Measurements from ENCODE around the gene ACVR2A. TPM values are rescaled to one million over a fixed set of nuclear protein-coding genes. Genes with fewer than 3 reads are reported as not detected.

ACVR2A gene
- total RNA-seq, 6 experiments from 2014 or later = 4.1 to 6.2 (median 5.0) TPM

DNA sequence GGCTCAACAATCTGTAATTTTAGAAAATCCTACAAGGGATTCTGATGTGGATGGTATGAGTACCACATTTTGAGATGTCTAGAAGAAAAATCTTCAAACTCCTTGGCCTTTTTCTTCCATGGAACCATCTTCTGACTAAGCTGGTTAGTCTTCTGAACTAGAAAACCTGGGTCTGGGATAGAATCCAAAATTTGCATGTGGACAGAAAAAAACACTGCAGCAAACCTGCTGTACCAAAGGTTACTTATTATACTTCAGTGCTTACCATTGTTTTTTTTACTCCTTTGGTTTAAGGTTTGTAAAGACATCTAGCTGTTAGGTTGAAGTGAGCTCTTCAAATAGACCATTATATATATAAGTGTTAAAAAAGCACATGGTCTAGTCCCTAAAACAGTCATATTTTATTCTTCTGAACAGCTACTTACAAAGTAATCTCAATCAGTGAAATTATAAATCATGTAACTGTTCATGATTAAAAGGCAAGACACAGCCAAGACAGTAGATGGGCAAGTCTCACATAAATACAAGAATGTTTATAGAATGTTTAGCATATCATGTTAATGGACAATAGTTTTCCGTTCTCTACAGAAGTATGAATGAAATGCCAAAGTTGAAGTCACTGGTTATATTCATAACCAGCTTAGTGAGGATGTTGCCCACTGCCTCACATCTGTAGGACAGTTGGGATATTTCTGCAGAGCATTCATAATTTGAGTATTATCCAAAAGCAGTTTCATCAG, 90.2 kb downstream of the ACVR2A start:
- H3K27me3 Mint-ChIP-seq (ENCODE audit: insufficient read depth) = no peaks in the 10 kb centered on the region
- TF ChIP-seq, protein P1, sequence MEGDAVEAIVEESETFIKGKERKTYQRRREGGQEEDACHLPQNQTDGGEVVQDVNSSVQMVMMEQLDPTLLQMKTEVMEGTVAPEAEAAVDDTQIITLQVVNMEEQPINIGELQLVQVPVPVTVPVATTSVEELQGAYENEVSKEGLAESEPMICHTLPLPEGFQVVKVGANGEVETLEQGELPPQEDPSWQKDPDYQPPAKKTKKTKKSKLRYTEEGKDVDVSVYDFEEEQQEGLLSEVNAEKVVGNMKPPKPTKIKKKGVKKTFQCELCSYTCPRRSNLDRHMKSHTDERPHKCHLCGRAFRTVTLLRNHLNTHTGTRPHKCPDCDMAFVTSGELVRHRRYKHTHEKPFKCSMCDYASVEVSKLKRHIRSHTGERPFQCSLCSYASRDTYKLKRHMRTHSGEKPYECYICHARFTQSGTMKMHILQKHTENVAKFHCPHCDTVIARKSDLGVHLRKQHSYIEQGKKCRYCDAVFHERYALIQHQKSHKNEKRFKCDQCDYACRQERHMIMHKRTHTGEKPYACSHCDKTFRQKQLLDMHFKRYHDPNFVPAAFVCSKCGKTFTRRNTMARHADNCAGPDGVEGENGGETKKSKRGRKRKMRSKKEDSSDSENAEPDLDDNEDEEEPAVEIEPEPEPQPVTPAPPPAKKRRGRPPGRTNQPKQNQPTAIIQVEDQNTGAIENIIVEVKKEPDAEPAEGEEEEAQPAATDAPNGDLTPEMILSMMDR (IDR thresholded peaks at IDR 0.05) = no peak
- H3K9me3 Mint-ChIP-seq = no peaks in the 10 kb centered on the region
- no peak overlapping the region for H3K27ac Mint-ChIP-seq
- H3K4me1 Mint-ChIP-seq (ENCODE audit: low read depth) = no peaks in the 10 kb centered on the region
- no peak for DNase-seq
- no peak overlapping the region for H3K4me3 Mint-ChIP-seq
- no peaks in the 10 kb centered on the region for H3K36me3 Mint-ChIP-seq (ENCODE audit: low read depth)

DNA sequence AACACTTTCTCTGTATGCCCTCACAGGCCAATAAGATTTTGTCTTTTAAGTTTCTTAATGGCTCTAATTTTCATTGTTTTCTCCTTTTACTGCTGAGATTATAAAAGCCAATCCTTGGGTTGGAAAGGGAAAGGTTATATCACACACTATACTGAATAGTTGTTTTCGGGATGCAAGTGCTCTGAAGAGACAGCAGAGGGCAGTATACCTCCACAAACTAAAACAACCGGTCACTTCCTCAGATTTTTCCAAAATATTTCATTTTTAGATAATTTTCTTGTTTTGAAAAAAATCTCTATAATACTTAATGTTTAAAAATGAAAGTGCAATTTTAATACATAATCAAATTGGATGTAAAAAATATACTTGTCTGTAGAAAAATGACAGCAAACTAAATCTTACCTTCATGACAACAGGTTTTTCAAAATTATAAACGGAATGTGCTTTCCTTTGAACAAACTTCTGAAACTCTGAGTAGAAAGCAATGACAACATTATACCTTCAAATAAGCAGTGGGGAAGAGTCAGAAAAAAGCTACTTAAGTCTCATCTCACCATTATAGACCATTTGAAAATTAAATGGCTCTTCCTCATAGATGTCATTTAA, 93.0 kb downstream of the ACVR2A start:
- H3K4me3 Mint-ChIP-seq = no peak overlapping the region
- peak; percentile 10 for DNase-seq
- H3K27me3 Mint-ChIP-seq (ENCODE audit: insufficient read depth) = no peaks in the 10 kb centered on the region
- H3K27ac Mint-ChIP-seq = no peak overlapping the region
- H3K4me1 Mint-ChIP-seq (ENCODE audit: low read depth) = no peaks in the 10 kb centered on the region
- TF ChIP-seq, protein P1 (IDR thresholded peaks at IDR 0.05) = peak; percentile 95
- no peaks in the 10 kb centered on the region for H3K9me3 Mint-ChIP-seq
- no peaks in the 10 kb centered on the region for H3K36me3 Mint-ChIP-seq (ENCODE audit: low read depth)

DNA sequence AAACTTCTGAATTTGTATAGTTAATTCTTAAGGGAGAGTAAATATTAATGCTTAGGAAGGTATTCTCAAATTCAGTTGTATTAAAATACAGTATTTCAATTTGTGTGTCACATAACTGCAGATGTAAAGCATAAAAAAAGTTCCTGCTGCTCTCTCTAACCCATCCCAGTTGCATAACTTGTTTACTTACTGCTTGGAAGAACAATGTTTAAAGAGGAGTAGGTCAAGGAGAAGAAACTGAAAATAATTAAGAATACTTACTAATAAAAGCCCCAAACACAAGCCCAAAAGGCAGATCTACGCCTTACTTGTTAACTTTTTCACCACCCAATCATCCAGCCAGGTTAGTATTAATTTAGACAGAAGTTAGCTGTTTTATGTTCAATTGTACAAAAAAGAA, 94.5 kb downstream of the ACVR2A start:
- no peaks in the 10 kb centered on the region for H3K4me1 Mint-ChIP-seq (ENCODE audit: low read depth)
- TF ChIP-seq, protein P1 (IDR thresholded peaks at IDR 0.05) = no peak
- H3K36me3 Mint-ChIP-seq (ENCODE audit: low read depth) = no peaks in the 10 kb centered on the region
- H3K4me3 Mint-ChIP-seq = no peak overlapping the region
- no peaks in the 10 kb centered on the region for H3K9me3 Mint-ChIP-seq
- no peaks in the 10 kb centered on the region for H3K27me3 Mint-ChIP-seq (ENCODE audit: insufficient read depth)
- no peak overlapping the region for H3K27ac Mint-ChIP-seq
- DNase-seq = no peak

DNA sequence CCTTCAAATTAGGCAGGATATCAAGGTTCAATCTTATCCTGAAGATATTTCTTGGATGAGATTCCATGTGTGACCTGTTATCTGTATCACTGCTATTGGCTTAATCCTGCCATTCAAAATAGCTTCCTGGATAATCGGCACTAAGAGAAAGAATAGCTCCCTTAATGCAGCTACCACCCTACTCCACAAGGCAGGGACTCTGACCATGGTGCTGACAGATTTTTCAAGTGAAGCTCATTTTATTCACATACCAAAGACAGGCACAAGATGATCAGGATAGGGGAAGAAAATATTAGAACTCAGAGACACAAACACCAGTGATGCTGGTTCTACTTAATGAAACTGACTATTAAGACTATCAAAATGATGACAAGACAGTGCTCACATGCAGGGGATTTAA, 100.8 kb downstream of the ACVR2A start:
- Mint-ChIP-seq H3K36me3 (ENCODE audit: low read depth) (peaks cover 6% of the 10 kb centered on the region; the same call in 1 of the 2 replicates), H3K27ac (no peak overlapping the region), H3K27me3 (ENCODE audit: insufficient read depth) (no peaks in the 10 kb centered on the region), H3K9me3 (no peaks in the 10 kb centered on the region), H3K4me3 (no peak overlapping the region), H3K4me1 (ENCODE audit: low read depth) (no peaks in the 10 kb centered on the region)
- TF ChIP-seq, protein P1 (IDR thresholded peaks at IDR 0.05) = no peak
- DNase-seq = peak; percentile 16

DNA sequence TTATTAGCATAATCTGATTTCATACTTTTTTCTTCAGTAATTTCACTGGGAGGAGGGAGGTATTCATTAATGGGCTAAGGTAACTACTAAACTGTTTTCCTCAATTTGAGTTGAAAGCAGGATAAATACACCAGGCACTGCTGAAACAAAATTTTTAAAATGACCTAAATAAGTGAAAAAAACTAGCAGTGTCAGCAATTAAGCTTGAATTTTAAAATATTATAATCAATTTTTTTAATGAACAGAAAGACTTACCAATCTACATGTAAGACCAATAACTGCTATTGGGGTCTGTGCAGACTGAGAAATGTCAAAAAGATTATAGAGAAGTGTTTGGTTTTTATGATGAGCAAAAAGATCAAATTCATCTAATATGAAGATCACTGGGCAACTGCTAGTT, 107.3 kb downstream of the ACVR2A start:
- Mint-ChIP-seq H3K27me3 (ENCODE audit: insufficient read depth) (no peaks in the 10 kb centered on the region), H3K27ac (no peak overlapping the region), H3K4me3 (no peak overlapping the region), H3K4me1 (ENCODE audit: low read depth) (no peaks in the 10 kb centered on the region), H3K36me3 (ENCODE audit: low read depth) (no peaks in the 10 kb centered on the region; the same call in 1 of the 2 replicates), H3K9me3 (no peaks in the 10 kb centered on the region)
- TF ChIP-seq, protein P1 (IDR thresholded peaks at IDR 0.05) = no peak
- DNase-seq = no peak
